Lower lobe of right lung (tissue), 2 donors: ENCODE results near the gene GPR137B. TPM values are rescaled to one million over a fixed set of nuclear protein-coding genes. Genes with fewer than 3 reads are reported as not detected.
"Not testable (repeated sequence)": the region's sequence is repeated elsewhere in the genome, so short reads cannot be mapped to it uniquely, and the experiment has no call there.

Experiments
- ATAC-seq, 2 donors: fragments of 200-7000 bp; cut with Tn5 transposase; one replicate each; pipeline ENCODE4 v1.9.1; 2020 to 2022; ENCODE audit warnings: mild to moderate bottlenecking in 2 of 2, moderate library complexity in 2 of 2
- DNase-seq: peaks from one replicate; pipeline ENCODE4 v3.0.0-alpha.2; 2020
- H3K27ac ChIP-seq: fragments of 200-600 bp; one replicate; pipeline ENCODE4 v1.8.0; 2022
- H3K27me3 ChIP-seq: fragments of 200-600 bp; one replicate; pipeline ENCODE4 v1.8.0; 2022; ENCODE audit warnings: low read depth
- H3K36me3 ChIP-seq: fragments of 200-600 bp; one replicate; pipeline ENCODE4 v1.8.0; 2022; ENCODE audit warnings: mild to moderate bottlenecking
- H3K4me1 ChIP-seq: fragments of 200-600 bp; one replicate; pipeline ENCODE4 v1.8.0; 2022
- H3K4me3 ChIP-seq: fragments of 200-600 bp; one replicate; pipeline ENCODE4 v1.8.0; 2022; ENCODE audit warnings: mild to moderate bottlenecking
- H3K9me3 ChIP-seq: fragments of 200-600 bp; one replicate; pipeline ENCODE4 v1.8.0; 2022
- CTCF ChIP-seq: fragments of 200-600 bp; IDR thresholded peaks from one replicate; pipeline ENCODE4 v1.8.0; 2022; ENCODE audit warnings: antibody characterized with exemption, mild to moderate bottlenecking
- intact Hi-C: fragments of 100-400 bp; cut with DNase I; formaldehyde crosslinking; loops from one replicate; pipeline ENCODE4 v1.11.0; 2022
- total RNA-seq: library from RNA; stranded (reverse); fragmentation: NEBNext Ultra II Directional; extraction: Animal tissue kit (Norgen Biotek cat#: 25700); gene quantifications from one replicate; pipeline ENCODE4 v1.2.1, GENCODE V29; 2021
- donor health status: DM: no; HTN: yes; CAD: no; lungs with severe emphysema.

GPR137B gene
- total RNA-seq, 1 donor from 2014 or later: 38.3 TPM

DNA sequence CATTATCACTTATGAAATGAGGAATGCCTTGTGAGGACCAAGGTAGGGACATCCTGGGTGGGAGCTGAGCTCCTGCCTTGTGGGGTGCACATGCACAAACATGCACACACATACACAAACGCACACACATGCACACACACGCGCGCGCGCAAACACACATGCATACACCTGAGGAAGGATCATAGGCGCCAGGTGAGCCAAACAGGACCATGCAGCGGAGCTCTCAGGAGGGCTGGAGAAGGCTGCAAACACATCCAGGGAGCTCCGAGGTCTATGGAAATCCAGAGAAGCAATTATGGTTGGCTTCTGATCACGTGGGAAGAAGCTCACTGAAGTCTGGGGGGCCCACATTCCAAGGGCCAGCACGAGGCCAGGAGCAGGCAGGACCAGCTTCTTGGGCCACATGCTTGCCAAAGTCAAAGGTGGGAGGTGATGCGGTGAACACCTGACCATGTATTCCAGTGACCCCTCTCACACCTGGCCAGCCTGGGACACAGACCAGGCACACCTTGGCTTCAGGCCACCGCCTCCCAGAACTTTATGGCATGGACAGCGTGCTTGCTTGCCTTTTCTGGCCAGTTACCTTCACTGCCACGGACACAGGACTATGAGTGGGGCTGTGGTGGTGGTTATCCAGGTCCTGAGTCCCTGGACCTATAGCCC, 13.6 kb downstream of the GPR137B start:
- Histone ChIP-seq H3K4me1 (no peaks in the 10 kb centered on the region), H3K9me3 (no peaks in the 10 kb centered on the region), H3K27ac (no peak overlapping the region), H3K27me3 (no peaks in the 10 kb centered on the region), H3K4me3 (no peak overlapping the region), H3K36me3 (no peaks in the 10 kb centered on the region)
- ATAC-seq (peak in 1 of 2 donors; percentile 27), DNase-seq (no peak)
- TF ChIP-seq CTCF: no peak
- intact Hi-C loops: no loop called here

DNA sequence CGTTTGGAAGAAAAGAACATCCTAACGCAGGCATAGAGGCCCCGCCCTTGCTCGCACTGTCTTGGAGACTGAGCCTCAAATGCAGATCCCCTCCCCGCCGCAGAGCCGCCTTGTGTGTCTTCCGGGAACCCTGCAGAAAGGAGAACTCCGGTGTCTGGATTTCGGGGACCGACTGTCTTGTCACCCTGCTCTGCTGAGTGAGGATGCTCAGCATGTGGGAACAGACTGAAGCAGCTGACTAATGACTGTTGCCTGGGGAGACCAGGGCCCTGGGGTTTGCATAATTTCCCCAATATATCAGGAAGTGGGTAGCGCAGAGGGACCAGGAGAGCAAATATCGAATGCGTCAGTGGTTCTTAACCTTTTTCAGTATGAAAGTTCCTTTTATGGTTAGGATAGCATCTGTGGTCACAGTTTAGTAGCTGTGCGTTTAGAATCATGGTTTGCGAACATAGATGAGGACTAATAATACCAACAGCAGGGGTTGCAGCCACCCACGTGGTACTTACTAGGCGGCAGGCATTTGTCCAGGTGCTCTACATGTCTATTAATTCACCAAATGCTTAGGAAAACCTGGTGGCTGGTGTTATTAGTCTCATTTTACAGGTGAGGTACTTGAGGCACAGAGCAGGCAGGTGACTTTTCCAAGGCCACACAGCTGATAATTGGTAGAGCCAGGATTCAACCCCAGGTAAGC, 14.3 kb downstream of the GPR137B start:
- intact Hi-C loops: no loop called here
- TF ChIP-seq CTCF: no peak
- no peaks in the 10 kb centered on the region for H3K27me3 ChIP-seq
- no peaks in the 10 kb centered on the region for H3K36me3 ChIP-seq
- no peak overlapping the region for H3K27ac ChIP-seq
- H3K9me3 ChIP-seq: peaks cover 2% of the 10 kb centered on the region
- peak; percentile 69 to 85 for ATAC-seq
- no peaks in the 10 kb centered on the region for H3K4me1 ChIP-seq
- H3K4me3 ChIP-seq: no peak overlapping the region
- peak; percentile 57 for DNase-seq

GRCh38 chr1:236158072-236158471, 15.7 kb downstream of the GPR137B start:
- H3K4me1 ChIP-seq, H3K36me3 ChIP-seq, H3K4me3 ChIP-seq, ATAC-seq, intact Hi-C loops, H3K27ac ChIP-seq, H3K27me3 ChIP-seq, DNase-seq: not testable (repeated sequence)
- H3K9me3 ChIP-seq: peaks cover 13% of the 10 kb centered on the region

DNA sequence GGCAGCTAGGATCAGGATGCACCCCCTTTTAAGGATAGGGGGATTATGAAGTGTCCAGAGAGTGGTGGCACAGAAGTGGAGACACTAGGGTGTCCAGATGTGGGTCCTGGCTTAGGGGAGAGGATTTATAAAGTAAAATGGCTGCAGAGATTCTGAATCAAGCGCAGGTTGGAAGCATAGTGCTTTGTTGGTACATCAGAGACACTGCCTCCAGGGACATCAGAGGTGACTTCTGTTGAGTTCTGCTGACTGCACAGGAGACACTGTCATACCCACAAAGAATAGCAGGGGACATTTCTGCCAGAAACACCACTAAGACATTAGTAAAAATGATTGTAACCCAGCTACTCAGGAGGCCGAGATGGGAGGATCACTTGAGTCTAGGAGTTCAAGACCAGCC, 16.4 kb downstream of the GPR137B start:
- H3K9me3 ChIP-seq: peaks cover 13% of the 10 kb centered on the region
- no peak overlapping the region for H3K4me3 ChIP-seq
- DNase-seq (no peak), ATAC-seq (no peak)
- no peak for TF ChIP-seq CTCF
- H3K36me3 ChIP-seq: no peaks in the 10 kb centered on the region
- H3K27ac ChIP-seq: no peak overlapping the region
- H3K4me1 ChIP-seq: no peaks in the 10 kb centered on the region
- intact Hi-C loops: no loop called here
- no peaks in the 10 kb centered on the region for H3K27me3 ChIP-seq

- H3K36me3 ChIP-seq: no peaks in the 10 kb centered on the region
- no peak for DNase-seq
- intact Hi-C loops: no loop called here
- no peaks in the 10 kb centered on the region for H3K4me1 ChIP-seq
- no peak overlapping the region for H3K4me3 ChIP-seq
- TF ChIP-seq CTCF: no peak
- H3K27me3 ChIP-seq: no peaks in the 10 kb centered on the region
- peaks cover 13% of the 10 kb centered on the region for H3K9me3 ChIP-seq
- ATAC-seq: no peak
- H3K27ac ChIP-seq: no peak overlapping the region
Measured at GRCh38 chr1:236159704-236160539, 17.6 kb downstream of the GPR137B start.
